K562 (cell line): ENCODE measurements around the gene EPHB4. TPM values are rescaled to one million over a fixed set of nuclear protein-coding genes. Genes with fewer than 3 reads are reported as not detected.

Source experiments
- ARNT ChIP-seq, 2 experiments: fragments of 450-650 bp; IDR thresholded peaks; 2 replicates each; pipeline ENCODE4 v1.6.1; 2016; ENCODE audit warnings: mild to moderate bottlenecking in 1 of 2
- CBFA2T3 ChIP-seq: fragments of 450-650 bp; IDR thresholded peaks from 2 replicates; pipeline ENCODE4 v1.6.1; 2017
- CHCHD3 ChIP-seq: fragments of 250-450 bp; sonication (Bioruptor Pico); IDR thresholded peaks from 2 replicates; pipeline ENCODE4 v2.1.2; 2022; ENCODE audit warnings: mild to moderate bottlenecking
- CREBBP ChIP-seq: IDR thresholded peaks from one replicate; pipeline ENCODE4 v1.6.1; 2012; ENCODE audit warnings: low read depth, mild to moderate bottlenecking, control low read depth, inconsistent platforms, low read length
- EGR1 ChIP-seq: fragments of 450-650 bp; conservative IDR thresholded peaks from 2 replicates; pipeline ENCODE4 v1.6.1; 2017; ENCODE audit warnings: mild to moderate bottlenecking
- ETV5 ChIP-seq: sonication (generic); formaldehyde crosslinking; IDR thresholded peaks from 2 replicates; pipeline ENCODE4 v1.4.0; 2020; ENCODE audit warnings: low read depth, mild to moderate bottlenecking, missing genetic modification reagents
- HDAC2 ChIP-seq: fragments of 450-650 bp; IDR thresholded peaks from 2 replicates; pipeline ENCODE4 v1.6.1; 2016; ENCODE audit warnings: mild to moderate bottlenecking
- HMGN3 ChIP-seq: IDR thresholded peaks from 2 replicates; pipeline ENCODE4 v1.6.1; 2011; ENCODE audit warnings: borderline replicate concordance, low read depth, mild to moderate bottlenecking, mixed read lengths, low read length; ENCODE audit not compliant: insufficient read length; ENCODE audit errors: extremely low read depth
- KDM1A ChIP-seq, 2 experiments: fragments of 450-650 bp; IDR thresholded peaks; 2 replicates each; pipeline ENCODE4 v1.6.1; 2016; ENCODE audit warnings: mild to moderate bottlenecking in 2 of 2
- MECOM ChIP-seq: fragments of 250-450 bp; sonication (Bioruptor Pico); IDR thresholded peaks from 2 replicates; pipeline ENCODE4 v1.8.0; 2022; ENCODE audit warnings: inconsistent platforms
- MYC ChIP-seq, 2 experiments: fragments of 250-450 bp in 1 of 2; sonication (Bioruptor Pico) in 1 of 2; IDR thresholded peaks; 2 replicates each; pipeline versions ENCODE4 v1.5.1 to v1.6.1; 2012 to 2021; ENCODE audit warnings: low read depth in 2 of 2, borderline replicate concordance in 1 of 2, improper control_type of control experiment in 1 of 2, low read length in 1 of 2, mild to moderate bottlenecking in 1 of 2, moderate library complexity in 1 of 2
- NEUROD1 ChIP-seq: fragments of 150-350 bp; IDR thresholded peaks from 2 replicates; pipeline ENCODE4 v1.6.1; 2014; ENCODE audit warnings: borderline replicate concordance, low read length, low read depth; ENCODE audit not compliant: partially characterized antibody
- NONO ChIP-seq, 2 experiments: fragments of 200-400 bp in 1 of 2; fragments of 450-650 bp in 1 of 2; formaldehyde crosslinking in 1 of 2; IDR thresholded peaks; 2 replicates each; pipeline ENCODE4 v1.6.1; 2017; ENCODE audit warnings: low read depth in 2 of 2, mild to moderate bottlenecking in 2 of 2, moderate library complexity in 2 of 2, low read length in 1 of 2
- NR2C2 ChIP-seq, 2 experiments: fragments of 200-800 bp in 1 of 2; sonication (Bioruptor generic) in 1 of 2; sonication (generic) in 1 of 2; formaldehyde crosslinking in 1 of 2; IDR thresholded peaks; 2 replicates each; pipeline versions ENCODE4 v1.6.1 to v1.8.0; 2016 to 2022; ENCODE audit warnings: mild to moderate bottlenecking in 1 of 2, missing compliant biosample characterization in 1 of 2, missing genetic modification characterization in 1 of 2, missing genetic modification reagents in 1 of 2
- PHB2 ChIP-seq: fragments of 450-650 bp; IDR thresholded peaks from 2 replicates; pipeline ENCODE4 v1.6.1; 2017; ENCODE audit warnings: low read depth
- PHF8 ChIP-seq: fragments of 200-600 bp; sonication (generic); IDR thresholded peaks from 2 replicates; pipeline ENCODE4 v1.6.1; 2012; ENCODE audit warnings: mixed run types, mild to moderate bottlenecking, inconsistent platforms, low read length, moderate library complexity, borderline replicate concordance
- POLR2G ChIP-seq: fragments of 200-400 bp; formaldehyde crosslinking; IDR thresholded peaks from 2 replicates; pipeline ENCODE4 v1.6.1; 2017; ENCODE audit warnings: low read depth, mild to moderate bottlenecking, antibody characterized with exemption, low read length, moderate library complexity
- PURB ChIP-seq: sonication (generic); formaldehyde crosslinking; IDR thresholded peaks from 2 replicates; pipeline ENCODE4 v1.9.0; 2021; ENCODE audit warnings: low read depth, mild to moderate bottlenecking, missing genetic modification reagents
- RCOR1 ChIP-seq, 2 experiments: IDR thresholded peaks; 2 replicates each; pipeline ENCODE4 v1.6.1; 2012; ENCODE audit warnings: low read depth in 2 of 2, low read length in 2 of 2, borderline replicate concordance in 1 of 2, improper control_type of control experiment in 1 of 2
- SOX6 ChIP-seq: fragments of 450-650 bp; IDR thresholded peaks from 2 replicates; pipeline ENCODE4 v1.6.1; 2014; ENCODE audit warnings: mild to moderate bottlenecking
- TAF1 ChIP-seq: IDR thresholded peaks from 2 replicates; pipeline ENCODE4 v1.6.1; 2011; ENCODE audit warnings: mild to moderate bottlenecking, low read length, moderate library complexity; ENCODE audit not compliant: insufficient read depth, control insufficient read depth, severe bottlenecking; ENCODE audit errors: extremely low read depth
- TRIM28 ChIP-seq: fragments of 450-650 bp; IDR thresholded peaks from 2 replicates; pipeline ENCODE4 v1.6.1; 2017
- ZNF584 ChIP-seq: fragments of 200-800 bp; sonication (Bioruptor generic); IDR thresholded peaks from 2 replicates; pipeline ENCODE4 v1.6.1; 2016; ENCODE audit warnings: low read depth, mild to moderate bottlenecking, missing genetic modification characterization, missing compliant biosample characterization
- ZNF668 ChIP-seq: fragments of 250-450 bp; sonication (Bioruptor Pico); IDR thresholded peaks from 2 replicates; pipeline ENCODE4 v1.8.0; 2022; ENCODE audit warnings: mild to moderate bottlenecking, inconsistent platforms
- ZNF79 ChIP-seq: fragments of 250-450 bp; sonication (Bioruptor Pico); IDR thresholded peaks from 2 replicates; pipeline ENCODE4 v1.4.0; 2020; ENCODE audit warnings: low read depth, mild to moderate bottlenecking, moderate library complexity
- ZNF830 ChIP-seq: fragments of 250-450 bp; sonication (Bioruptor Pico); IDR thresholded peaks from 2 replicates; pipeline ENCODE4 v1.5.0; 2021; ENCODE audit warnings: mild to moderate bottlenecking
- polyA plus RNA-seq, 8 experiments: library from polyadenylated mRNA; depleted of rRNA in 4 of 8; stranded (reverse) in 5 of 8; unstranded in 3 of 8; fragments of >200 nt; fragmentation: Nextera tagmentation in 2 of 8; fragmentation: Illumina TruSeq in 1 of 8; extraction: Ambion mirVana in 2 of 8; extraction: Trizol in 1 of 8; gene quantifications; 2 replicates each; pipeline versions ENCODE4 v1.2.1 to v1.2.3, GENCODE V29; 2011 to 2014; ENCODE audit warnings: inconsistent platforms in 1 of 8, missing spikeins in 1 of 8
- total RNA-seq, 7 experiments: library from RNA; depleted of rRNA in 6 of 7; stranded (reverse); fragments of >200 nt in 6 of 7; fragmentation: Illumina TruSeq in 2 of 7; extraction: Trizol in 2 of 7; gene quantifications; 2 replicates each; pipeline versions ENCODE4 v1.2.1 to v1.2.3, GENCODE V29; 2011 to 2021; ENCODE audit warnings: low replicate concordance in 1 of 7
- TF ChIP-seq, protein P1 (sequence below): sonication (generic); formaldehyde crosslinking; IDR thresholded peaks from 2 replicates; pipeline ENCODE4 v1.5.0; 2020; ENCODE audit warnings: missing genetic modification reagents
- TF ChIP-seq, protein P2 (sequence below): sonication (generic); formaldehyde crosslinking; IDR thresholded peaks from 2 replicates; pipeline ENCODE4 v1.9.0; 2022; ENCODE audit warnings: mild to moderate bottlenecking, missing genetic modification reagents

Gene EPHB4
- total and polyA plus RNA-seq, 9 of the 15 experiments (the other 6 are each of a cell fraction or from before 2014, with no cell fraction given), result 1.2 to 82.1 (median 37.9) TPM

DNA sequence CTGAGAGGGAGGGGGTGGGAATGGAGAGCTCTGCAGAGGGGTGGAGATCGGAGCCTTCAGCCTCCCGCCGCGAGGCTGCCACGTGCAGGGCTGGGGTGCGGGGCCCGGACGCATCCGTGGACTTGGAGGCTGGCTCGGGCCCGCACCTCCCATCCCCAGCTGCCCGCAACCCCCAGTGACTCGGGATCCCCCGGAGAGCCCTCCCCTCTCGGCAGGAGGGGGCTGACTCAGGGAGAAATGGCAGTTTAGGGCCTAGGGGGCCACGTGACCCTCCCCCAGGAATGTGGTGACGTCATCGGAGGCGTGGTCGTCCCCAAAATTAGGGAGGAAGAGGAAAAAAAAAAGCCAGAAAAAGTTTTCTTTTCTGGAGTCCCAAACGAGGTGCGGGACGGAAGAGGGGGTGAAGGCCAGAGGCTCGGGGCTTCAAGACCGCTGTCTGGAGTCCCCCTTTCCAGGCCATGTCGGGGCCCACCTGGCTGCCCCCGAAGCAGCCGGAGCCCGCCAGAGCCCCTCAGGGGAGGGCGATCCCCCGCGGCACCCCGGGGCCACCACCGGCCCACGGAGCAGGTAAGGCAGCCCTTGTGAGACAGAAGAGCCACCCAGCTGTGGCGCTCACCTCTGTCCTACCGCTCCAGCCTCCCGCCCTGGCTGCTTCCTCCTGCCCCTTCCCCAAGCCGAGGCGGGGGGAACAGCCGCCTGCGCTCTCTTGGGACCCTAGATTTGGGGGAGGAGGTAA is 39.9 kb upstream of the EPHB4 start, which contains the start of gene TRIP6 (continued):
- peak; percentile 83 for TF ChIP-seq EGR1
- peak in 1 of 2 experiments; percentile 41; a peak in 1 of 4 replicates for TF ChIP-seq RCOR1 (IDR thresholded peaks at IDR 0.05; ENCODE audit: borderline replicate concordance in 1 of 2, low read depth in 2 of 2, low read length in 2 of 2)
- TF ChIP-seq ARNT (IDR thresholded peaks at IDR 0.05), result no peak; a peak in 1 of 4 replicates
- no peak for TF ChIP-seq PHB2
- TF ChIP-seq, protein P1, sequence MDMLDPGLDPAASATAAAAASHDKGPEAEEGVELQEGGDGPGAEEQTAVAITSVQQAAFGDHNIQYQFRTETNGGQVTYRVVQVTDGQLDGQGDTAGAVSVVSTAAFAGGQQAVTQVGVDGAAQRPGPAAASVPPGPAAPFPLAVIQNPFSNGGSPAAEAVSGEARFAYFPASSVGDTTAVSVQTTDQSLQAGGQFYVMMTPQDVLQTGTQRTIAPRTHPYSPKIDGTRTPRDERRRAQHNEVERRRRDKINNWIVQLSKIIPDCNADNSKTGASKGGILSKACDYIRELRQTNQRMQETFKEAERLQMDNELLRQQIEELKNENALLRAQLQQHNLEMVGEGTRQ (CRISPR knock-in tag), result peak; percentile 98
- no peak for TF ChIP-seq ZNF79 (CRISPR knock-in tag)
- TF ChIP-seq POLR2G, result peak; percentile 89
- TF ChIP-seq PURB (CRISPR knock-in tag), result no peak
- 0 out of 2 replicates have a peak, but pooled peaks have one; percentile 44 for TF ChIP-seq ZNF584 (CRISPR knock-in tag)
- TF ChIP-seq PHF8, result peak; percentile 78; the same call in 1 of the 2 replicates
- peak; percentile 85 for TF ChIP-seq HDAC2
- peak; percentile 72 for TF ChIP-seq HMGN3
- peak; percentile 99 for TF ChIP-seq MYC (IDR thresholded peaks at IDR 0.05; ENCODE audit: low read depth, low read length)
- TF ChIP-seq MYC (CRISPR knock-in tag; IDR thresholded peaks at IDR 0.05; ENCODE audit: borderline replicate concordance, low read depth), result peak; percentile 93; the same call in 1 of the 2 replicates
- TF ChIP-seq, protein P2, sequence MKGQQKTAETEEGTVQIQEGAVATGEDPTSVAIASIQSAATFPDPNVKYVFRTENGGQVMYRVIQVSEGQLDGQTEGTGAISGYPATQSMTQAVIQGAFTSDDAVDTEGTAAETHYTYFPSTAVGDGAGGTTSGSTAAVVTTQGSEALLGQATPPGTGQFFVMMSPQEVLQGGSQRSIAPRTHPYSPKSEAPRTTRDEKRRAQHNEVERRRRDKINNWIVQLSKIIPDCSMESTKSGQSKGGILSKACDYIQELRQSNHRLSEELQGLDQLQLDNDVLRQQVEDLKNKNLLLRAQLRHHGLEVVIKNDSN (CRISPR knock-in tag), result peak; percentile 97
- peak; percentile 51; the same call in 1 of the 2 replicates for TF ChIP-seq TRIM28
- TF ChIP-seq NONO (IDR thresholded peaks at IDR 0.05; ENCODE audit: low read depth in 2 of 2, low read length in 1 of 2), result no peak
- TF ChIP-seq CBFA2T3, result peak; percentile 45
- TF ChIP-seq ZNF668 (CRISPR knock-in tag), result peak; percentile 50; the same call in 1 of the 2 replicates
- TF ChIP-seq CREBBP, result no peak
- TF ChIP-seq NEUROD1, result peak; percentile 74
- peak; percentile 65; the same call in 1 of the 2 replicates for TF ChIP-seq CHCHD3 (CRISPR knock-in tag)
- peak; percentile 68 for TF ChIP-seq TAF1
- TF ChIP-seq MECOM (CRISPR knock-in tag), result peak; percentile 12; the same call in 1 of the 2 replicates
- TF ChIP-seq ETV5, result 0 out of 2 replicates have a peak, but pooled peaks have one; percentile 14
- TF ChIP-seq SOX6, result peak; percentile 54
- TF ChIP-seq NR2C2 (CRISPR knock-in tag; IDR thresholded peaks at IDR 0.05), result no peak
- peak; percentile 37; the same call in 1 of the 2 replicates for TF ChIP-seq NR2C2 (tag; IDR thresholded peaks at IDR 0.05)
- TF ChIP-seq KDM1A (IDR thresholded peaks at IDR 0.05), result peak in 1 of 2 experiments; percentile 45; a peak in 1 of 4 replicates
- TF ChIP-seq ZNF830, result no peak
